ENCODE measurements around the gene LPGAT1. TPM values are rescaled to one million over a fixed set of nuclear protein-coding genes. Genes with fewer than 3 reads are reported as not detected.

LPGAT1 gene
- total and polyA plus RNA-seq, 2 of the 13 experiments (the other 11 are each of a cell fraction or from before 2014, with no cell fraction given), result 12.1 to 48.3 TPM

GRCh38 chr1:211830328-211831142 lies at the start of gene LPGAT1 (continued):
- TF ChIP-seq ZNF263 (CRISPR knock-in tag; IDR thresholded peaks at IDR 0.05) (no peak), E2F1 (CRISPR knock-in tag; IDR thresholded peaks at IDR 0.05) (no peak), ZMAT3 (CRISPR knock-in tag; conservative IDR thresholded peaks at IDR 0.05) (0 out of 2 replicates have a peak, but pooled peaks have one; percentile 35), ZNF205 (CRISPR knock-in tag; IDR thresholded peaks at IDR 0.05) (no peak), RFX1 (IDR thresholded peaks at IDR 0.05) (no peak), NFYC (CRISPR knock-in tag; IDR thresholded peaks at IDR 0.05) (no peak), PBX2 (CRISPR knock-in tag; IDR thresholded peaks at IDR 0.05) (no peak), NCOA5 (CRISPR knock-in tag; IDR thresholded peaks at IDR 0.05) (no peak), TERF1 (CRISPR knock-in tag; IDR thresholded peaks at IDR 0.05) (no peak), DRAP1 (CRISPR knock-in tag; IDR thresholded peaks at IDR 0.05) (no peak), ZNF530 (CRISPR knock-in tag; IDR thresholded peaks at IDR 0.05; ENCODE audit: low read depth) (no peak), NPAS2 (CRISPR knock-in tag; IDR thresholded peaks at IDR 0.05; ENCODE audit: borderline replicate concordance) (no peak), PAWR (CRISPR knock-in tag; IDR thresholded peaks at IDR 0.05; ENCODE audit: borderline replicate concordance) (no peak), KAT7 (CRISPR knock-in tag; IDR thresholded peaks at IDR 0.05; ENCODE audit: borderline replicate concordance) (peak; percentile 59; the same call in 1 of the 2 replicates), SOX13 (IDR thresholded peaks at IDR 0.05) (no peak), SOX13 (CRISPR knock-in tag; conservative IDR thresholded peaks at IDR 0.05 in 1 of 2, IDR thresholded peaks at IDR 0.05 in 1 of 2) (no peak), ZNF557 (CRISPR knock-in tag; IDR thresholded peaks at IDR 0.05) (no peak), BORCS8-MEF2B (CRISPR knock-in tag; IDR thresholded peaks at IDR 0.05) (no peak), PRDM4 (CRISPR knock-in tag; IDR thresholded peaks at IDR 0.05; ENCODE audit: borderline replicate concordance) (no peak), THYN1 (CRISPR knock-in tag; IDR thresholded peaks at IDR 0.05; ENCODE audit: borderline replicate concordance, low read depth) (no peak), RXRB (CRISPR knock-in tag; IDR thresholded peaks at IDR 0.05; ENCODE audit: borderline replicate concordance) (peak; percentile 32; the same call in 1 of the 2 replicates), ARID3A (IDR thresholded peaks at IDR 0.05; ENCODE audit: low read depth, low read length) (no peak)

Data from HepG2 (cell line).